DMS 273 treated with DMSO at 0.1 percent for 48 hours (cell line): ENCODE measurements around the gene GOLGA1.
A peak's percentile ranks its signal among the peaks of the same experiment; 100 is the strongest.

Experiments used
- DNase-seq: peaks from one replicate; lab custom pipeline; 2025; lab: John Stamatoyannopoulos, UW

The GOLGA1 gene

DNA sequence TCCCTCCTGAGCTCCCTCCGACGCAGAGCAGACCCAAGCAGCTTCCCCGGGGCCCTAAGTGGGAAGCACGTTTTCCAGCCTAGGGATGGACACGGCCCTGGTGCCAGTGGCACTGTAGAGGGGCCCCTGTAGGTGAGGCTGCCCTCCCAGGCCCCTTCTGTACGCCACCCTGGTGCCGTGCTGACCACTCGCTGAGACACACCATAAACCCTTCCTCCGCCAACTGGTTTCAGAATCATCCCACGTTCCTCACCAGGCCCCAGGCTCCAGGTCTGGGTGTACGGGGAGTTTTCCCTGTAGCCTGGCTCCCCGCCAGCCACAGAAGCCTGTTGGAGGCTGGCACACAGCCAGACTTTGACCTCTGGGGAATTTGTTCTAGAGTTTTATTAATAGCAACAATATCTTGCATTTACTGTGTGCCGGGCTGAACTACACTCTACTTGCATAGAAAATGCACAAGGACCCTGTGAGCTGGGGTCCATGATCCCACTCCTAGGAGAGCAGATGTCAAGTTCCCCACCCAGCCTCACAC, 105.8 kb downstream of the GOLGA1 start:
- DNase-seq = peak; percentile 52

- no peak for DNase-seq
Measured at GRCh38 chr9:124834591-124834990, 106.3 kb downstream of the GOLGA1 start.

DNA sequence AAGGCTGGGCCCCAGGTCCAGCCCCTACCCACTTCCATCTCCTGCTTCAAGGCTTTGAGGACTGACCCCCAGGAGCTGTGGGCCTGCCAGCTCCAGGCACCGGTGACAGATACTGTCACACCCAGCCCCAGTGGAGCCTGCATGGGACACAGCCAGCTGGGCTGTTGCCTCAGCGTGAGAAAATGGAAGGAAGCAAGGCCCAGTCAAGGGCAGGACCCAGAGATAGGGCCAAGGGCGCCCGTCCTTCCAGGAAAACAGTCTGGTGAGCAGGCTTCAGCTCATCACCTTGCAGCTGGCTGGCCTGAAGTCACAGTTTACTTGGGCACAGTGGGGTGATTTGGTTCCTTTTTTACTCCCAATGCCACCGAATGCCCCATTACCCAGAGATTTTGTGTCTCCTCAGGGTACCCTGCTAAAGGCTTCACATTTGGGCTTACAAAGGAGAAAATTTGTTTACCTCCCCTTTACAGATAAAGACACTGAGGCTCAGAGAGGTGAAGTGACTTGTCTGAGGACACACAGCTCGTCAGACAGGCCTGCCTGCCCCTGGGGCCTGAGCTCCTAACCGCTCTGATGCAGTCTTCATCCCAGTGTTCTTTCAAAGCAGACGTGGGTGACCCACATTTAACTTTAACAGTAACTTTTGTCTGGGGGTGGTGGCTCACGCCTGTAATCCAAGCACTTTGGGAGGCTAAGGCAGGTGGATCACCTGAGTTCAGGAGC, 109.1 kb downstream of the GOLGA1 start:
- DNase-seq = no peak

DNA sequence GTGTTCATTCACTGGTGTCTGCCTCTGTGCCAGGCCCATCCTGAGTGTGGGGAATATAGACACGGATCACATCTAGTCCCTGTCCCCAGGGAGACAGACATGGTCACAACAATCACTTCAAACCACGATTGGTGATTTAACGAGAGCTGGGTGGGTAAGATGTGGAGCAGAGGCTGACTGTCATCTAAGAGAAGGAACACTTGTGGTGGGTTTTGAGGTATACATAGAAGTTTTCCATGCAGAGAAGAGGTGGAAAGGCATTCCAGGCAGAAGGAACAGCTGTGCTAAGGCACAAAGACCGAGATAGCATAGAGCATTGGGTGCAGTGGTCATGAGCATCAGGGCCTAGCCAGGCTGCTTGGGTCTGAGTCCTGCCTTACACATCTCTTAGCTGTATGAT, 110.3 kb downstream of the GOLGA1 start:
- no peak for DNase-seq

DNA sequence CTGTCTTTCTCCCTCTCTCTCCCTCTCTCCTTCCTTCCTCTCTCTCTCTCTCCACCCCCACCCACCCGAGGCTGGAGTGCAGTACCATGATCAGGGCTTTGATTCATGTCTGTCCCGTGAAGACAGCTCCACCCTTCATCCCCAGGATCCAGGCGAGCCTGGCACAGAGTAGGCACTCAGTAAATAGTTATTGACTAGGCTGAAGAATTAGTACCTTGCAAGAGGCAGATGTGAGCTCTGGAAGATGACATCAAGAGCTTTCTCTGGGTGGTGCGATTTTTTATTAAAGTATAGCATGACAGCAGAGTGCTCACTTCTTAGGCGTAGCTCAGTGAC, 111.6 kb downstream of the GOLGA1 start:
- no peak for DNase-seq

GRCh38 chr9:124828489-124829333, 112.2 kb downstream of the GOLGA1 start:
- no peak for DNase-seq
